Upper lobe of left lung (tissue), 6 donors: ENCODE results near the gene TNF. TPM values are rescaled to one million over a fixed set of nuclear protein-coding genes. Genes with fewer than 3 reads are reported as not detected.

Source experiments
- ATAC-seq, 2 donors: fragments of 200-7000 bp; cut with Tn5 transposase; one replicate each; pipeline ENCODE4 v1.9.1; 2022; ENCODE audit warnings: mild to moderate bottlenecking in 2 of 2, moderate library complexity in 2 of 2; ENCODE audit not compliant: low FRiP score in 2 of 2
- DNase-seq, 2 donors: peaks; one replicate each; pipeline ENCODE4 v3.0.0-alpha.2; 2019 to 2020
- H3K27ac ChIP-seq, 4 donors: fragments of 200-600 bp; sonication (generic); one replicate each; pipeline ENCODE4 v1.5.1; 2016 to 2019
- H3K27me3 ChIP-seq, 4 donors: fragments of 200-600 bp; sonication (generic); one replicate each; pipeline ENCODE4 v1.5.1; 2017 to 2019
- H3K36me3 ChIP-seq, 4 donors: fragments of 200-600 bp; sonication (generic); one replicate each; pipeline ENCODE4 v1.5.1; 2016 to 2019
- H3K4me1 ChIP-seq, 4 donors: fragments of 200-600 bp; sonication (generic); one replicate each; pipeline ENCODE4 v1.5.1; 2018 to 2019
- H3K4me3 ChIP-seq, 4 donors: fragments of 200-600 bp; sonication (generic); one replicate each; pipeline ENCODE4 v1.5.1; 2017 to 2019; ENCODE audit warnings: mild to moderate bottlenecking in 2 of 4, moderate library complexity in 1 of 4
- H3K9me3 ChIP-seq, 4 donors: fragments of 200-600 bp; sonication (generic); one replicate each; pipeline ENCODE4 v1.5.1; 2018 to 2019
- EP300 ChIP-seq, 4 donors: sonication (generic); formaldehyde crosslinking; IDR thresholded peaks; one replicate each; pipeline ENCODE4 v1.5.1; 2017; ENCODE audit warnings: antibody characterized with exemption in 4 of 4, control low read depth in 2 of 4
- POLR2A ChIP-seq, 4 donors: fragments of 450-650 bp; IDR thresholded peaks; one replicate each; pipeline ENCODE4 v1.5.1; 2016 to 2017; ENCODE audit warnings: antibody characterized with exemption in 4 of 4, mild to moderate bottlenecking in 2 of 4
- POLR2AphosphoS5 ChIP-seq, 2 donors: sonication (generic); formaldehyde crosslinking; IDR thresholded peaks; one replicate each; pipeline ENCODE4 v1.5.1; 2017; ENCODE audit warnings: antibody characterized with exemption in 2 of 2
- WGBS, 2 donors: methylation state at CpG; one replicate each; pipeline ENCODE4 v1.1.5; 2017 to 2018; 5-methylcytosine and 5-hydroxymethylcytosine counted together
- small RNA-seq, 4 donors: library from RNA; depleted of rRNA; stranded (forward); fragments of <200 nt; gene quantifications; one replicate each; pipeline ENCODE3, GENCODE V24; 2016
- total RNA-seq, 6 donors: library from RNA; depleted of rRNA in 4 of 6; stranded (reverse); fragments of >200 nt in 4 of 6; gene quantifications; one replicate each; pipeline versions ENCODE4 v1.1.0 to v1.2.1, GENCODE V29; 2016 to 2021
- TF ChIP-seq, protein P1 (sequence below), 6 experiments: fragments of 450-650 bp in 4 of 6; fragments of 200-600 bp in 2 of 6; sonication (generic) in 2 of 6; IDR thresholded peaks; one replicate each; pipeline ENCODE4 v1.5.1; 2016 to 2019; ENCODE audit warnings: antibody characterized with exemption in 6 of 6
- donor health status: DM: no; HTN: no; CAD: no; lungs with moderate emphysema.
- donor health status: DM: no; HTN: yes; CAD: no; lungs with severe emphysema.

TNF gene
- total RNA-seq, 6 donors from 2014 or later: 0.33 to 6.6 (median 2.9) TPM

GRCh38 chr6:31622684-31623091 is 47.3 kb downstream of the TNF start:
- DNase-seq: peak in 1 of 2 donors; percentile 57
- H3K4me3 ChIP-seq: peak overlapping the region in 1 of 4 donors; percentile 82
- no peaks in the 10 kb centered on the region for H3K9me3 ChIP-seq
- WGBS, 2 donors: 47 to 77% methylated on average over 10 of the region's 10 CpGs
- TF ChIP-seq POLR2AphosphoS5 (IDR thresholded peaks at IDR 0.05) (no peak), EP300 (IDR thresholded peaks at IDR 0.05) (no peak), POLR2A (IDR thresholded peaks at IDR 0.05) (no peak)
- TF ChIP-seq, protein P1, sequence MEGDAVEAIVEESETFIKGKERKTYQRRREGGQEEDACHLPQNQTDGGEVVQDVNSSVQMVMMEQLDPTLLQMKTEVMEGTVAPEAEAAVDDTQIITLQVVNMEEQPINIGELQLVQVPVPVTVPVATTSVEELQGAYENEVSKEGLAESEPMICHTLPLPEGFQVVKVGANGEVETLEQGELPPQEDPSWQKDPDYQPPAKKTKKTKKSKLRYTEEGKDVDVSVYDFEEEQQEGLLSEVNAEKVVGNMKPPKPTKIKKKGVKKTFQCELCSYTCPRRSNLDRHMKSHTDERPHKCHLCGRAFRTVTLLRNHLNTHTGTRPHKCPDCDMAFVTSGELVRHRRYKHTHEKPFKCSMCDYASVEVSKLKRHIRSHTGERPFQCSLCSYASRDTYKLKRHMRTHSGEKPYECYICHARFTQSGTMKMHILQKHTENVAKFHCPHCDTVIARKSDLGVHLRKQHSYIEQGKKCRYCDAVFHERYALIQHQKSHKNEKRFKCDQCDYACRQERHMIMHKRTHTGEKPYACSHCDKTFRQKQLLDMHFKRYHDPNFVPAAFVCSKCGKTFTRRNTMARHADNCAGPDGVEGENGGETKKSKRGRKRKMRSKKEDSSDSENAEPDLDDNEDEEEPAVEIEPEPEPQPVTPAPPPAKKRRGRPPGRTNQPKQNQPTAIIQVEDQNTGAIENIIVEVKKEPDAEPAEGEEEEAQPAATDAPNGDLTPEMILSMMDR (IDR thresholded peaks at IDR 0.05): no peak
- no peaks in the 10 kb centered on the region for H3K27me3 ChIP-seq
- H3K27ac ChIP-seq: peak overlapping the region in 3 of 4 donors; percentile 97 to 100 (median 97)
- ATAC-seq: no peak
- peaks cover 42 to 48% (median 45%) of the 10 kb centered on the region in 4 donors for H3K36me3 ChIP-seq
- H3K4me1 ChIP-seq: peaks cover 15 to 27% (median 18%) of the 10 kb centered on the region in 4 donors

- TF ChIP-seq POLR2A (IDR thresholded peaks at IDR 0.05) (no peak), EP300 (IDR thresholded peaks at IDR 0.05) (no peak), POLR2AphosphoS5 (IDR thresholded peaks at IDR 0.05) (no peak)
- TF ChIP-seq, protein P1 (IDR thresholded peaks at IDR 0.05): no peak
- Histone ChIP-seq H3K9me3 (no peaks in the 10 kb centered on the region), H3K4me1 (peaks cover 15 to 27% (median 18%) of the 10 kb centered on the region in 4 donors), H3K27ac (no peak overlapping the region), H3K4me3 (no peak overlapping the region), H3K27me3 (no peaks in the 10 kb centered on the region), H3K36me3 (peaks cover 50 to 62% (median 59%) of the 10 kb centered on the region in 4 donors)
- WGBS, 2 donors: 88 to 90% methylated on average over 9 to 10 of the region's 10 CpGs
- no peak for ATAC-seq
- DNase-seq: peak in 1 of 2 donors; percentile 55
Observed at GRCh38 chr6:31624070-31624469, 48.7 kb downstream of the TNF start.

- WGBS, 2 donors: 89 to 96% methylated on average over 8 to 10 of the region's 10 CpGs
- Histone ChIP-seq H3K27ac (no peak overlapping the region), H3K27me3 (no peaks in the 10 kb centered on the region), H3K9me3 (no peaks in the 10 kb centered on the region), H3K36me3 (peaks cover 70 to 91% (median 87%) of the 10 kb centered on the region in 4 donors), H3K4me1 (peaks cover 7 to 12% (median 11%) of the 10 kb centered on the region in 4 donors), H3K4me3 (no peak overlapping the region)
- DNase-seq: peak in 1 of 2 donors; percentile 50
- TF ChIP-seq POLR2A (IDR thresholded peaks at IDR 0.05) (no peak), POLR2AphosphoS5 (IDR thresholded peaks at IDR 0.05) (no peak), EP300 (IDR thresholded peaks at IDR 0.05) (no peak)
- TF ChIP-seq, protein P1 (IDR thresholded peaks at IDR 0.05): no peak
- no peak for ATAC-seq
Observed at GRCh38 chr6:31626952-31627351, 51.6 kb downstream of the TNF start.

GRCh38 chr6:31627690-31628287 is 52.4 kb downstream of the TNF start:
- DNase-seq (peak in 1 of 2 donors; percentile 72), ATAC-seq (no peak)
- Histone ChIP-seq H3K4me3 (no peak overlapping the region), H3K27ac (no peak overlapping the region), H3K9me3 (no peaks in the 10 kb centered on the region), H3K27me3 (no peaks in the 10 kb centered on the region), H3K4me1 (peaks cover 0 to 4% (median 2%) of the 10 kb centered on the region in 4 donors), H3K36me3 (peaks cover 70 to 99% (median 95%) of the 10 kb centered on the region in 4 donors)
- TF ChIP-seq EP300 (IDR thresholded peaks at IDR 0.05) (no peak), POLR2AphosphoS5 (IDR thresholded peaks at IDR 0.05) (no peak), POLR2A (IDR thresholded peaks at IDR 0.05) (no peak)
- TF ChIP-seq, protein P1 (IDR thresholded peaks at IDR 0.05): no peak
- 95 to 98% methylated on average over 18 of the region's 19 CpGs for WGBS, 2 donors

Small RNAs within 50 kb of the gene (small RNA-seq; reads per million reads assigned to genes)
- gene SNORA38 (2.2 to 6.4 (median 2.6) reads per million in 4 donors), gene SNORD117 (49.4 to 268 (median 167) reads per million in 4 donors), gene SNORD84 (0 reads per million in 4 donors), gene UQCRHP1 (0 reads per million in 4 donors)

Other genes with a start within 250 kb of the TNF start
- gene HLA-B, start 218.4 kb upstream of the TNF start, total RNA-seq: 1,000 to 10,000 TPM; 1,716 to 2,968 (median 2,484) TPM
- 10 to 100 TPM; 21.6 to 81.7 (median 31.4) TPM for gene MICA, start 172.0 kb upstream of the TNF start, total RNA-seq
- 10 to 100 TPM in 4 of 6 donors, 1 to 10 TPM in 2; 4.9 to 14.4 (median 11.3) TPM for gene MICB, start 77.4 kb upstream of the TNF start, total RNA-seq
- gene MCCD1, start 46.6 kb upstream of the TNF start, total RNA-seq: not detected
- 100 to 1,000 TPM; 201 to 541 (median 270) TPM for gene DDX39B, start 33.6 kb upstream of the TNF start, total RNA-seq
- 1 to 10 TPM in 4 of 6 donors, under 1 TPM in 2; 0.55 to 2.0 (median 1.1) TPM for gene ATP6V1G2, start 29.0 kb upstream of the TNF start, total RNA-seq
- gene NFKBIL1, start 28.0 kb upstream of the TNF start, total RNA-seq: 10 to 100 TPM; 18.2 to 45.1 (median 23.8) TPM
- gene LTA, start 3.3 kb upstream of the TNF start, total RNA-seq: 1 to 10 TPM in 2 of 6 donors, not detected in 4; 1.6 to 1.8 TPM
- gene LTB, start 6.9 kb downstream of the TNF start, total RNA-seq: 10 to 100 TPM in 1 of 6 donors, 1 to 10 TPM in 2, not detected in 3; 1.3 to 18.7 (median 8.2) TPM
- 100 to 1,000 TPM in 1 of 6 donors, 10 to 100 TPM in 3, 1 to 10 TPM in 2; 7.7 to 132 (median 33.5) TPM for gene LST1, start 10.7 kb downstream of the TNF start, total RNA-seq
- 1 to 10 TPM in 1 of 6 donors, under 1 TPM in 3, not detected in 2; 0.54 to 2.0 (median 0.70) TPM for gene NCR3, start 17.4 kb downstream of the TNF start, total RNA-seq
- gene AIF1, start 39.7 kb downstream of the TNF start, total RNA-seq: 100 to 1,000 TPM in 1 of 6 donors, 10 to 100 TPM in 5; 18.5 to 106 (median 79.7) TPM
- 100 to 1,000 TPM in 4 of 6 donors, 10 to 100 TPM in 2; 80.1 to 154 (median 125) TPM for gene PRRC2A, start 45.1 kb downstream of the TNF start, total RNA-seq
- gene BAG6, start 77.1 kb downstream of the TNF start, total RNA-seq: 100 to 1,000 TPM; 190 to 421 (median 294) TPM
- gene APOM, start 80.3 kb downstream of the TNF start, total RNA-seq: 1 to 10 TPM in 5 of 6 donors, under 1 TPM in 1; 0.89 to 4.3 (median 2.1) TPM
- gene C6orf47, start 85.2 kb downstream of the TNF start, total RNA-seq: 10 to 100 TPM; 25.0 to 30.1 (median 28.4) TPM
- 10 to 100 TPM; 12.0 to 45.1 (median 16.6) TPM for gene GPANK1, start 89.4 kb downstream of the TNF start, total RNA-seq
- 100 to 1,000 TPM; 105 to 172 (median 130) TPM for gene CSNK2B, start 90.5 kb downstream of the TNF start, total RNA-seq
- gene LY6G5B, start 94.4 kb downstream of the TNF start, total RNA-seq: 10 to 100 TPM in 4 of 6 donors, 1 to 10 TPM in 2; 6.7 to 22.0 (median 12.3) TPM
- gene LY6G5C, start 105.5 kb downstream of the TNF start, total RNA-seq: 1 to 10 TPM in 4 of 6 donors, not detected in 2; 1.8 to 4.4 (median 3.1) TPM
- gene ABHD16A, start 127.8 kb downstream of the TNF start, total RNA-seq: 10 to 100 TPM; 42.1 to 62.5 (median 51.6) TPM
- 1 to 10 TPM in 4 of 6 donors, under 1 TPM in 2; 0.63 to 9.4 (median 1.7) TPM for gene LY6G6F, start 131.3 kb downstream of the TNF start, total RNA-seq
- gene LY6G6D, start 139.8 kb downstream of the TNF start, total RNA-seq: not detected
- gene LY6G6C, start 146.2 kb downstream of the TNF start, total RNA-seq: under 1 TPM in 1 of 6 donors, not detected in 5; 0.23 TPM
- 1 to 10 TPM in 3 of 6 donors, under 1 TPM in 2, not detected in 1; 0.30 to 4.1 (median 1.2) TPM for gene MPIG6B, start 147.8 kb downstream of the TNF start, total RNA-seq
- 100 to 1,000 TPM in 2 of 6 donors, 10 to 100 TPM in 4; 46.6 to 157 (median 83.7) TPM for gene DDAH2, start 153.7 kb downstream of the TNF start, total RNA-seq
- 100 to 1,000 TPM; 138 to 497 (median 277) TPM for gene CLIC1, start 161.0 kb downstream of the TNF start, total RNA-seq
- gene MSH5, start 164.4 kb downstream of the TNF start, total RNA-seq: 10 to 100 TPM in 4 of 6 donors, 1 to 10 TPM in 2; 7.3 to 52.4 (median 13.1) TPM
- 10 to 100 TPM in 1 of 6 donors, 1 to 10 TPM in 5; 1.1 to 15.7 (median 5.3) TPM for gene SAPCD1, start 187.1 kb downstream of the TNF start, total RNA-seq
- gene VWA7, start 201.8 kb downstream of the TNF start, total RNA-seq: 1 to 10 TPM; 4.0 to 7.4 (median 6.6) TPM
- 10 to 100 TPM; 21.2 to 67.8 (median 39.7) TPM for gene VARS1, start 220.2 kb downstream of the TNF start, total RNA-seq
- 10 to 100 TPM in 5 of 6 donors, 1 to 10 TPM in 1; 5.0 to 44.9 (median 20.9) TPM for gene LSM2, start 231.4 kb downstream of the TNF start, total RNA-seq
- gene HSPA1L, start 239.7 kb downstream of the TNF start, total RNA-seq: 1 to 10 TPM in 5 of 6 donors, under 1 TPM in 1; 0.89 to 3.1 (median 2.0) TPM
- gene HSPA1A, start 240.0 kb downstream of the TNF start, total RNA-seq: 100 to 1,000 TPM in 5 of 6 donors, 10 to 100 TPM in 1; 80.7 to 236 (median 144) TPM